Right cardiac atrium (tissue), 5 donors: ENCODE data around the gene IRS2. TPM values are rescaled to one million over a fixed set of nuclear protein-coding genes. Genes with fewer than 3 reads are reported as not detected.

ENCODE experiments used
- ATAC-seq, 2 donors: fragments of 200-7000 bp; cut with Tn5 transposase; one replicate each; pipeline versions ENCODE4 v1.8.0 to v1.9.1; 2020; ENCODE audit warnings: moderate library complexity in 2 of 2, mild to moderate bottlenecking in 1 of 2
- DNase-seq, 3 donors: peaks; one replicate each; pipeline ENCODE4 v3.0.0-alpha.2; 2020
- H3K27ac ChIP-seq: one replicate; pipeline ENCODE4 v1.5.1; 2013; ENCODE audit warnings: mild to moderate bottlenecking, low read length, control low read depth, moderate library complexity
- H3K27me3 ChIP-seq: one replicate; pipeline ENCODE4 v1.6.1; 2013; ENCODE audit not compliant: control insufficient read depth, insufficient read depth
- H3K4me1 ChIP-seq: one replicate; pipeline ENCODE4 v1.6.1; 2013; ENCODE audit warnings: low read length; ENCODE audit not compliant: control insufficient read depth, insufficient read depth
- H3K4me3 ChIP-seq: one replicate; pipeline ENCODE4 v1.5.1; 2013; ENCODE audit warnings: low read length, control low read depth
- H3K9me3 ChIP-seq: one replicate; pipeline ENCODE4 v1.6.1; 2013; ENCODE audit warnings: low read length; ENCODE audit not compliant: control insufficient read depth
- WGBS: extraction: QIAGEN DNeasy Blood & Tissue Kit; methylation state at CpG from one replicate; pipeline ENCODE4 v1.1.7; 2013; 5-methylcytosine and 5-hydroxymethylcytosine counted together
- intact Hi-C, 4 donors: fragments of 100-400 bp; cut with DNase I; formaldehyde crosslinking; loops; one replicate each; pipeline versions ENCODE4 v1.11.0 to v1.14.0; 2022 to 2023
- polyA plus RNA-seq: library from polyadenylated mRNA; stranded (reverse); fragments of 200-250 nt; gene quantifications from one replicate; pipeline ENCODE4 v1.2.3, GENCODE V29; 2013
- total RNA-seq, 4 donors: library from RNA; stranded (reverse); fragmentation: NEBNext Ultra II Directional; extraction: Animal tissue kit (Norgen Biotek cat#: 25700); gene quantifications; one replicate each; pipeline ENCODE4 v1.2.1, GENCODE V29; 2021
- donor health status: healthy with polysubstance abuse.
- donor health status: DM: no; HTN: yes; CAD: no.
- donor health status: DM: no; HTN: no; CAD: no.
- donor health status: DM: no; HTN: yes; CAD: no; lungs with severe emphysema.
- donor health status: DM: yes; HTN: yes; CAD: no.

The IRS2 gene
- total and polyA plus RNA-seq, 5 donors: 7.4 to 28.4 (median 14.6) TPM

GRCh38 chr13:109779876-109780510, 6.4 kb downstream of the IRS2 start:
- no peaks in the 10 kb centered on the region for H3K9me3 ChIP-seq
- peaks cover 9% of the 10 kb centered on the region for H3K4me1 ChIP-seq
- H3K27ac ChIP-seq: no peak overlapping the region
- intact Hi-C loops: loop anchor here (10.0 kb wide), 5 partner anchors 125 to 815 kb away; no protein-coding TSS in a partner anchor
- H3K27me3 ChIP-seq: no peaks in the 10 kb centered on the region
- 65% methylated on average over 7 of the region's 7 CpGs for WGBS
- ATAC-seq (no peak), DNase-seq (no peak)
- peak overlapping the region; percentile 52 for H3K4me3 ChIP-seq

GRCh38 chr13:109779074-109779473, 7.3 kb downstream of the IRS2 start:
- WGBS: 63% methylated on average over 4 of the region's 4 CpGs
- peak overlapping the region; percentile 52 for H3K4me3 ChIP-seq
- ATAC-seq (no peak), DNase-seq (peak in 1 of 3 donors; percentile 55)
- H3K27ac ChIP-seq: no peak overlapping the region
- H3K9me3 ChIP-seq: no peaks in the 10 kb centered on the region
- intact Hi-C loops: loop anchor here in 1 of 4 donors (10.0 kb wide), 1 partner anchor 124 kb away; no protein-coding TSS in a partner anchor
- H3K4me1 ChIP-seq: peaks cover 9% of the 10 kb centered on the region
- no peaks in the 10 kb centered on the region for H3K27me3 ChIP-seq

DNA sequence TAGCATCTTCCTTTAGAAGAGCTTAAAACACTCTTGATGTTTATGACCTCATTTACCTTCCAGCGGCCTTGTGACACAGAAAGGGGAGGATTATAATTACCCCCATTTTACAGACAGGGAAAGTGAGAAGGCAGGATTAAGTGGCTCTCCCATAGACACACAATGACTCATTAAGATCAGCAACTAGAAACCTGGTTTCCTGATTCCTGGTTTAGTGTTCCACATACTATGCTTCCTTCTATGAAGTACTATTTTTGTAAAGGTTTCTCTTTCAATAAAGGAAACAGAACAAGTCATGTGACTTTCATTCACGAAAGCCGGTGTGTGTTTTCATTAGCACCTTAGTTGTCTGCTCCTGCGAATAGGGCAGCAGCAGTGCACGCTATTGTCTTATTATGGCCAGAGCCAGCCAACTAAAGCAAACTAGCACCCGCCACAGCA, 8.3 kb downstream of the IRS2 start:
- 54% methylated on average over 6 of the region's 6 CpGs for WGBS
- Histone ChIP-seq H3K27ac (no peak overlapping the region), H3K27me3 (no peaks in the 10 kb centered on the region), H3K9me3 (no peaks in the 10 kb centered on the region), H3K4me3 (peak overlapping the region; percentile 29), H3K4me1 (peaks cover 9% of the 10 kb centered on the region)
- DNase-seq: no peak
- ATAC-seq: peak; percentile 32 to 38
- intact Hi-C loops: loop anchor here in 1 of 4 donors (10.0 kb wide), 1 partner anchor 123 kb away; no protein-coding TSS in a partner anchor

DNA sequence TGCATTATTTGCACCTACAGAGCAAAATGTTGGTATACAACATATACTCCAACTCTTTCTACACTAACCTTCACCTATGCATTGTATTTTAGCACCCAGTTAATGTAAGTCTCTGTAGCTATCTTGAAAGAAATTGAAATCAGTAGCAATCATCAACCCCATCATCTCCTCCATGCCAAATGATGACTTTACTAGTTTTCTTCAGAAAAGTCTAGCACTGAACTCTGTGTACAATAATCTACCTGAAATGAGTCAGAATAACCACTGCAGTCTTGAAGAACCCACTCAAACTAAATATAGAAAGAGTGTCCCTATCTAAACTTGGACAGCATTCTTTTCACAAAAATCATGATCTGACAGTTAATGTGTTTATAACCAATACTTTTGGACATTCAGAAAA, 9.8 kb downstream of the IRS2 start:
- no peak for DNase-seq
- intact Hi-C loops: loop anchor here in 1 of 4 donors (10.0 kb wide), 1 partner anchor 122 kb away; no protein-coding TSS in a partner anchor
- Histone ChIP-seq H3K4me3 (peak overlapping the region; percentile 6), H3K27me3 (no peaks in the 10 kb centered on the region), H3K4me1 (peaks cover 9% of the 10 kb centered on the region), H3K27ac (no peak overlapping the region), H3K9me3 (no peaks in the 10 kb centered on the region)
- ATAC-seq: no peak

DNA sequence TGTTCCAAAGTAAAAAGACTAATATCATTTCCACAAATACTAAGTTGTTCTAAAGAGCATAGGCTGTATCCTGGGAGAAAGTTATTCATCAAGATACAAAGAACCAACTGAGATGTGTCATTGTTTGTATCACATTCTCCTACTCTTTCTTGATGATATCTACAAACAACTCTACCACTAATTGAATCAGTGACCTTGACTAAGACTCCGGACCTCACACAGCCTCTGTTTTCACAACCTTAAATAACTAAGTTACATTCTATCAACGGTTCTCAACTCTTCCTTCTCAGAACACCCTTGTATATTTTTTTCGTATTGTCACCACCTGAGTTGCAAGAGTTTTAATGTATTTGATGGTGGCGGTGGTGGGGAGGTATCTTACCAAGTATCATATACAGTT, 12.6 kb downstream of the IRS2 start:
- intact Hi-C loops: loop anchor here in 1 of 4 donors (10.0 kb wide), 1 partner anchor 119 kb away; no protein-coding TSS in a partner anchor
- Histone ChIP-seq H3K27ac (no peak overlapping the region), H3K4me1 (no peaks in the 10 kb centered on the region), H3K27me3 (no peaks in the 10 kb centered on the region), H3K4me3 (no peak overlapping the region), H3K9me3 (no peaks in the 10 kb centered on the region)
- ATAC-seq: no peak
- 89% methylated on average over 4 of the region's 4 CpGs for WGBS
- DNase-seq: no peak

DNA sequence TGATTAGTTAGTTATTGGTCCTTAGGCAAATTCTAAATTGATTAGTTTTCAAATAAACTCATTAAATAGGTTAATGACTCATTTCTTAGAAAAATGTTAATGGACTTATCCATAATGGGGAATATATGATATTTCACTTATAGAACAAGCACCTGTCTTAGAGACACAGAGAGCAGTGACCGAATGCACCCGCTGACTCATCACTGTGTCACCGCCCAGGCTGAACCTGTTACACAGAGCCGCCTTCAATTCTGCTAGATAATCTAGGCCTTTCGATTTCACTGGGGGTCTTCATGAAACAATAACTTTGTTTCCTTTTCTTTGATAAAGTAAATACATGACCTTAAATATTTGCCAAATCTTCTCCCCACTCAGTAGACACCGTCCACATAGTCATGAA, 13.1 kb downstream of the IRS2 start:
- 96% methylated on average over 6 of the region's 6 CpGs for WGBS
- Histone ChIP-seq H3K4me3 (no peak overlapping the region), H3K4me1 (no peaks in the 10 kb centered on the region), H3K27ac (no peak overlapping the region), H3K27me3 (no peaks in the 10 kb centered on the region), H3K9me3 (no peaks in the 10 kb centered on the region)
- DNase-seq (no peak), ATAC-seq (no peak)
- intact Hi-C loops: loop anchor here in 1 of 4 donors (10.0 kb wide), 1 partner anchor 118 kb away; no protein-coding TSS in a partner anchor

GRCh38 chr13:109771926-109772325, 14.5 kb downstream of the IRS2 start:
- Histone ChIP-seq H3K27me3 (no peaks in the 10 kb centered on the region), H3K9me3 (no peaks in the 10 kb centered on the region), H3K4me3 (no peak overlapping the region), H3K4me1 (peaks cover 3% of the 10 kb centered on the region), H3K27ac (no peak overlapping the region)
- intact Hi-C loops: loop anchor here in 1 of 4 donors (10.0 kb wide), 1 partner anchor 117 kb away; no protein-coding TSS in a partner anchor
- ATAC-seq (peak in 1 of 2 donors; percentile 20), DNase-seq (peak in 1 of 3 donors; percentile 35)
- 94% methylated on average over 15 of the region's 15 CpGs for WGBS

DNA sequence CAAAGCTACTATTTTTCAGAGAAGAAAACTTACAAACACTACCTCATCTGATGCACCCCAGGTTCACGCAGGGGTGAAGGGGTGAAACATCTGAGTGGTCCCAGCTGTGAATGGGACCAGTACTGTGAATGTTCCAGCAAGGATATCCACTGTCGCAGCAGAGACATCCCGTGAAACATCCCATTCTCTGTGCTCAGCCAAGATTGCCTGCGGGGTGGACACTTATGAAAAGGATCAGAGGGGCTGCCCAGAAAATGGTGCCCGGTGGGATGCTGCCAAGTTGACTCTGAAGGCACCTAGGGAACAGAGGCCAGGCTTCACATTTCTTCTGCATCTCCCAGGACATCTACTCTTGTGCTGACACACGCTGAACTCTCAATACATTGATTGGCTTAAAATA, 15.9 kb downstream of the IRS2 start:
- no peak for DNase-seq
- Histone ChIP-seq H3K9me3 (no peaks in the 10 kb centered on the region), H3K27ac (no peak overlapping the region), H3K4me3 (no peak overlapping the region), H3K4me1 (peaks cover 4% of the 10 kb centered on the region), H3K27me3 (no peaks in the 10 kb centered on the region)
- intact Hi-C loops: loop anchor here in 1 of 4 donors (10.0 kb wide), 1 partner anchor 116 kb away; no protein-coding TSS in a partner anchor
- no peak for ATAC-seq
- WGBS: 97% methylated on average over 6 of the region's 6 CpGs

- whole genome bisulfite sequencing: 92% methylated on average over 5 of the region's 5 CpGs
- Histone ChIP-seq H3K27me3 (no peaks in the 10 kb centered on the region), H3K4me1 (peaks cover 4% of the 10 kb centered on the region), H3K4me3 (no peak overlapping the region), H3K27ac (no peak overlapping the region), H3K9me3 (no peaks in the 10 kb centered on the region)
- DNase-seq: no peak
- intact Hi-C loops: loop anchor here in 1 of 4 donors (10.0 kb wide), 1 partner anchor 115 kb away; no protein-coding TSS in a partner anchor
- ATAC-seq: peak in 1 of 2 donors; percentile 33
These were observed 16.5 kb downstream of the IRS2 start for GRCh38 chr13:109769921-109770320.

- no peaks in the 10 kb centered on the region for H3K9me3 ChIP-seq
- no peaks in the 10 kb centered on the region for H3K27me3 ChIP-seq
- 95% methylated on average over 4 of the region's 4 CpGs for WGBS
- no peak overlapping the region for H3K27ac ChIP-seq
- no peak overlapping the region for H3K4me3 ChIP-seq
- intact Hi-C loops: no loop called here
- ATAC-seq (no peak), DNase-seq (no peak)
- H3K4me1 ChIP-seq: peaks cover 4% of the 10 kb centered on the region
These were observed 17.1 kb downstream of the IRS2 start for GRCh38 chr13:109769275-109769674.

DNA sequence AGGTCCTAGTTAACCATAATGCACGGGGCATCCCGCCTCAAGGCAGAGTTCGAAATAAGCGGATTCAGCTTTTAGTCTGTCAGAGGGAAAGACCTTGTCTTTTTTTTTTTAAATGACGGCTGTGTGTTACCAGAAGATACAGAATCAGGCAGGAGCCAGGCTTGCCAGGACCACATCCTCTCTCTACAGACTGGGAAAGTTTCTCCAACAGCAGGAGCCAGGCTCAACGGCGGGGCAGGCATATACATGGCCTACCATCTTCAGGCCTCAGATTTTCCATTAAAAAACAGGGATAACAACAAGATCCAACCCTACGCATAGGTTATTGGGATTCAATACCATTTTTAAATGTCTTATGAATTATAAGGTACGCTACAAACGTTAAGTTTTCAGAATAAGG, 17.8 kb downstream of the IRS2 start:
- Histone ChIP-seq H3K9me3 (no peaks in the 10 kb centered on the region), H3K4me1 (peaks cover 7% of the 10 kb centered on the region), H3K4me3 (no peak overlapping the region), H3K27ac (no peak overlapping the region), H3K27me3 (no peaks in the 10 kb centered on the region)
- intact Hi-C loops: no loop called here
- no peak for DNase-seq
- no peak for ATAC-seq
- WGBS: 95% methylated on average over 10 of the region's 10 CpGs
